ENCODE results near the gene INSYN2A.

- TF ChIP-seq, protein P1, sequence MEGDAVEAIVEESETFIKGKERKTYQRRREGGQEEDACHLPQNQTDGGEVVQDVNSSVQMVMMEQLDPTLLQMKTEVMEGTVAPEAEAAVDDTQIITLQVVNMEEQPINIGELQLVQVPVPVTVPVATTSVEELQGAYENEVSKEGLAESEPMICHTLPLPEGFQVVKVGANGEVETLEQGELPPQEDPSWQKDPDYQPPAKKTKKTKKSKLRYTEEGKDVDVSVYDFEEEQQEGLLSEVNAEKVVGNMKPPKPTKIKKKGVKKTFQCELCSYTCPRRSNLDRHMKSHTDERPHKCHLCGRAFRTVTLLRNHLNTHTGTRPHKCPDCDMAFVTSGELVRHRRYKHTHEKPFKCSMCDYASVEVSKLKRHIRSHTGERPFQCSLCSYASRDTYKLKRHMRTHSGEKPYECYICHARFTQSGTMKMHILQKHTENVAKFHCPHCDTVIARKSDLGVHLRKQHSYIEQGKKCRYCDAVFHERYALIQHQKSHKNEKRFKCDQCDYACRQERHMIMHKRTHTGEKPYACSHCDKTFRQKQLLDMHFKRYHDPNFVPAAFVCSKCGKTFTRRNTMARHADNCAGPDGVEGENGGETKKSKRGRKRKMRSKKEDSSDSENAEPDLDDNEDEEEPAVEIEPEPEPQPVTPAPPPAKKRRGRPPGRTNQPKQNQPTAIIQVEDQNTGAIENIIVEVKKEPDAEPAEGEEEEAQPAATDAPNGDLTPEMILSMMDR (IDR thresholded peaks at IDR 0.05): no peak
- no peak for TF ChIP-seq POLR2A (IDR thresholded peaks at IDR 0.05)
These were observed 34.9 kb downstream of the INSYN2A start for GRCh38 chr10:127161482-127161881.

Measured in heart left ventricle (tissue), 13 donors.